ENCODE results near the gene INSIG2.

- TF ChIP-seq POLR2A (IDR thresholded peaks at IDR 0.05) (no peak), CTCF (IDR thresholded peaks at IDR 0.05) (no peak)
Observed at GRCh38 chr2:118059919-118060478, 28.3 kb upstream of the INSIG2 start.

All from adrenal gland (tissue), 5 donors.